ENCODE data around the gene NEK6.

Gene NEK6

GRCh38 chr9:124257844-124258606, at the start of gene NEK6:
NEK6 (plus strand) TSS chr9:124257949; CDS start chr9:124301965, 44,016 bp downstream.
- no peak for DNase-seq

- DNase-seq, result no peak
These were observed 49.2 kb upstream of the NEK6 start for GRCh38 chr9:124208571-124208970.

GRCh38 chr9:124209279-124209678, 48.5 kb upstream of the NEK6 start:
- no peak for DNase-seq

GRCh38 chr9:124209774-124210173, 48.0 kb upstream of the NEK6 start:
- no peak for DNase-seq

- no peak for DNase-seq
These were observed 47.1 kb upstream of the NEK6 start for GRCh38 chr9:124210697-124211096.

GRCh38 chr9:124212381-124213050, 45.2 kb upstream of the NEK6 start:
- DNase-seq, result no peak

GRCh38 chr9:124213396-124213795, 44.4 kb upstream of the NEK6 start:
- no peak for DNase-seq

- no peak for DNase-seq
These were observed 43.6 kb upstream of the NEK6 start for GRCh38 chr9:124214116-124214515.

GRCh38 chr9:124214596-124215367, 43.0 kb upstream of the NEK6 start:
- no peak for DNase-seq

- no peak for DNase-seq
These were observed 42.3 kb upstream of the NEK6 start for GRCh38 chr9:124215368-124215910.

- no peak for DNase-seq
These were observed 41.8 kb upstream of the NEK6 start for GRCh38 chr9:124215956-124216355.

- peak; percentile 35 for DNase-seq
These were observed 41.1 kb upstream of the NEK6 start for GRCh38 chr9:124216474-124217176.

- no peak for DNase-seq
These were observed 39.8 kb upstream of the NEK6 start for GRCh38 chr9:124217836-124218437.

- DNase-seq, result no peak
These were observed 39.2 kb upstream of the NEK6 start for GRCh38 chr9:124218438-124218982.

- no peak for DNase-seq
These were observed 38.7 kb upstream of the NEK6 start for GRCh38 chr9:124218987-124219461.

- no peak for DNase-seq
These were observed 36.8 kb upstream of the NEK6 start for GRCh38 chr9:124220946-124221451.

- DNase-seq, result no peak
These were observed 36.1 kb upstream of the NEK6 start for GRCh38 chr9:124221676-124222075.

- DNase-seq, result no peak
These were observed 35.6 kb upstream of the NEK6 start for GRCh38 chr9:124222109-124222508.

GRCh38 chr9:124222918-124223720, 34.6 kb upstream of the NEK6 start:
- DNase-seq, result no peak

GRCh38 chr9:124225945-124226344, 31.8 kb upstream of the NEK6 start:
- DNase-seq, result no peak

GRCh38 chr9:124228516-124228915, 29.2 kb upstream of the NEK6 start:
- DNase-seq, result no peak

All from activated T-cell treated with anti-CD3 and anti-CD28 coated beads for 4 hours (primary cell).